HCT116 (cell line): ENCODE data around the gene STRBP. TPM values are rescaled to one million over a fixed set of nuclear protein-coding genes. Genes with fewer than 3 reads are reported as not detected.

ENCODE experiments used
- ATAC-seq: fragments of 200-7000 bp; cut with Tn5 transposase; 2 replicates; pipeline ENCODE4 v1.9.1; 2020; ENCODE audit warnings: mild to moderate bottlenecking, moderate library complexity
- BruUV-seq: library from RNA; stranded (reverse); fragments of 400-500 nt; replicated peaks from 2 replicates; lab custom pipeline; 2021; lab: Mats Ljungman, UMichigan
- CTCF ChIA-PET: fragments of 300-600 bp; sonication (Branson Sonifier 250); formaldehyde crosslinking; loops from one replicate; lab custom pipeline; 2021; ENCODE audit warnings: antibody characterized with exemption; lab: Charles Lee
- POLR2A ChIA-PET: fragments of 300-600, 350-600 bp; sonication (Branson Sonifier 250); formaldehyde crosslinking; loops from one replicate; lab custom pipeline; 2021; ENCODE audit warnings: antibody characterized with exemption; lab: Charles Lee
- RAD21 ChIA-PET, 2 experiments: fragments of 300-600 bp; sonication (Branson Sonifier 250); formaldehyde crosslinking; loops; one replicate each; lab custom pipeline; 2023; ENCODE audit warnings: low total read pairs in 2 of 2; ENCODE audit not compliant: uncharacterized antibody in 2 of 2, unreplicated experiment in 2 of 2, low non-redundant PET in 1 of 2; lab: Charles Lee
- DNase-seq: peaks from one replicate; pipeline ENCODE4 v3.0.0-alpha.2; 2010; ENCODE audit warnings: low read depth, low spot score
- H2AFZ ChIP-seq: fragments of 200-600 bp; shearing (Covaris generic), sonication (generic); 2 replicates; pipeline ENCODE4 v1.6.1; 2017; ENCODE audit warnings: low read depth, mixed run types, mixed read lengths, antibody characterized with exemption, low read length; ENCODE audit not compliant: poor library complexity, severe bottlenecking
- H3K27ac ChIP-seq: 2 replicates; pipeline ENCODE4 v1.5.1; 2012; ENCODE audit warnings: low read depth, low read length
- H3K27me3 ChIP-seq: fragments of 200-600 bp; sonication (generic); 2 replicates; pipeline ENCODE4 v1.6.1; 2016; ENCODE audit warnings: mixed run types, low read length, mixed read lengths; ENCODE audit not compliant: insufficient read depth
- H3K36me3 ChIP-seq, 2 experiments: fragments of 200-500 bp in 1 of 2; fragments of 200-600 bp in 1 of 2; sonication (Bioruptor generic) in 1 of 2; sonication (generic) in 1 of 2; 2 replicates each; pipeline versions ENCODE4 v1.5.1 to v1.6.1; 2014 to 2016; ENCODE audit warnings: low read length in 2 of 2, inconsistent platforms in 1 of 2, mixed read lengths in 1 of 2, mixed run types in 1 of 2; ENCODE audit not compliant: insufficient read depth in 2 of 2, control insufficient read depth in 1 of 2
- H3K4me1 ChIP-seq, 2 experiments: fragments of 200-600 bp in 1 of 2; sonication (generic) in 1 of 2; 2 replicates each; pipeline versions ENCODE4 v1.5.1 to v1.6.1; 2012 to 2017; ENCODE audit warnings: low read length in 2 of 2, inconsistent platforms in 1 of 2, mild to moderate bottlenecking in 1 of 2, mixed read lengths in 1 of 2, mixed run types in 1 of 2, moderate library complexity in 1 of 2; ENCODE audit not compliant: insufficient read depth in 2 of 2, control insufficient read depth in 1 of 2
- H3K4me2 ChIP-seq: fragments of 200-600 bp; sonication (generic); 2 replicates; pipeline ENCODE4 v1.6.1; 2017; ENCODE audit warnings: mixed run types, low read length, mixed read lengths
- H3K4me3 ChIP-seq, 2 experiments: fragments of 200-600 bp in 1 of 2; sonication (generic) in 1 of 2; replicated peaks in 1 of 2; 2 replicates each; pipeline ENCODE4 v1.5.1; 2011 to 2016; ENCODE audit warnings: low read length in 2 of 2, control low read depth in 1 of 2, low read depth in 1 of 2, mild to moderate bottlenecking in 1 of 2, mixed read lengths in 1 of 2, mixed run types in 1 of 2
- H3K79me2 ChIP-seq: fragments of 200-600 bp; sonication (generic); 2 replicates; pipeline ENCODE4 v1.6.1; 2017; ENCODE audit warnings: mild to moderate bottlenecking, mixed run types, low read length, moderate library complexity, mixed read lengths; ENCODE audit not compliant: insufficient read depth
- H3K9ac ChIP-seq: fragments of 200-600 bp; sonication (generic); 2 replicates; pipeline ENCODE4 v1.6.1; 2016; ENCODE audit warnings: low read length, mixed read lengths
- H3K9me2 ChIP-seq: fragments of 200-600 bp; sonication (generic), shearing (Covaris generic); 2 replicates; pipeline ENCODE4 v1.6.1; 2017; ENCODE audit warnings: mixed run types, mild to moderate bottlenecking, moderate library complexity; ENCODE audit not compliant: insufficient read depth
- H3K9me3 ChIP-seq, 2 experiments: fragments of 200-500 bp in 1 of 2; fragments of 200-600 bp in 1 of 2; sonication (Bioruptor generic) in 1 of 2; sonication (generic) in 1 of 2; 2 replicates each; pipeline ENCODE4 v1.6.1; 2014 to 2017; ENCODE audit warnings: low read length in 2 of 2, mixed read lengths in 2 of 2, inconsistent platforms in 1 of 2, low read depth in 1 of 2, mild to moderate bottlenecking in 1 of 2, mixed run types in 1 of 2, moderate library complexity in 1 of 2; ENCODE audit not compliant: control insufficient read depth in 1 of 2, insufficient read depth in 1 of 2
- H4K20me1 ChIP-seq: fragments of 200-600 bp; sonication (generic), shearing (Covaris generic); 2 replicates; pipeline ENCODE4 v1.6.1; 2017; ENCODE audit warnings: mixed run types, mild to moderate bottlenecking, moderate library complexity; ENCODE audit not compliant: insufficient read depth
- CBX3 ChIP-seq: IDR thresholded peaks from 2 replicates; pipeline ENCODE4 v1.6.1; 2012; ENCODE audit warnings: low read depth
- CEBPB ChIP-seq: IDR thresholded peaks from 2 replicates; pipeline ENCODE4 v1.6.1; 2012; ENCODE audit warnings: low read depth
- ELF1 ChIP-seq: IDR thresholded peaks from 2 replicates; pipeline ENCODE4 v1.6.1; 2012; ENCODE audit warnings: low read depth, borderline replicate concordance
- EZH2phosphoT487 ChIP-seq: fragments of 200-600 bp; IDR thresholded peaks from 2 replicates; pipeline ENCODE4 v1.6.1; 2018; ENCODE audit warnings: antibody characterized with exemption, borderline replicate concordance
- FOSL1 ChIP-seq: IDR thresholded peaks from 2 replicates; pipeline ENCODE4 v1.6.1; 2012; ENCODE audit warnings: low read depth
- JUND ChIP-seq: IDR thresholded peaks from 2 replicates; pipeline ENCODE4 v1.6.1; 2012
- POLR2A ChIP-seq: IDR thresholded peaks from 2 replicates; pipeline ENCODE4 v1.7.0; 2011; ENCODE audit warnings: borderline replicate concordance; ENCODE audit not compliant: insufficient read depth, insufficient read length; ENCODE audit errors: extremely low read depth
- POLR2AphosphoS5 ChIP-seq: IDR thresholded peaks from 2 replicates; pipeline ENCODE4 v1.6.1; 2011; ENCODE audit warnings: mild to moderate bottlenecking, low read depth, low read length, moderate library complexity
- RAD21 ChIP-seq: IDR thresholded peaks from 2 replicates; pipeline ENCODE4 v1.6.1; 2012; ENCODE audit warnings: low read depth, mild to moderate bottlenecking
- SIN3A ChIP-seq: IDR thresholded peaks from 2 replicates; pipeline ENCODE4 v1.6.1; 2012; ENCODE audit warnings: low read depth
- SRF ChIP-seq: IDR thresholded peaks from 2 replicates; pipeline ENCODE4 v1.6.1; 2012; ENCODE audit warnings: low read depth
- TCF7L2 ChIP-seq: IDR thresholded peaks from 2 replicates; pipeline ENCODE4 v1.7.0; 2011; ENCODE audit warnings: borderline replicate concordance, inconsistent platforms; ENCODE audit not compliant: insufficient read depth, insufficient read length; ENCODE audit errors: extremely low read depth
- YY1 ChIP-seq: IDR thresholded peaks from 2 replicates; pipeline ENCODE4 v1.6.1; 2011; ENCODE audit warnings: low read length, low read depth, moderate library complexity, mild to moderate bottlenecking; ENCODE audit not compliant: insufficient replicate concordance; ENCODE audit errors: extremely low read depth
- ZFX ChIP-seq: fragments of 450-650 bp; IDR thresholded peaks from 2 replicates; pipeline ENCODE4 v1.6.1; 2017
- ZNF274 ChIP-seq: fragments of 200-500 bp; sonication (Bioruptor generic); IDR thresholded peaks from 2 replicates; pipeline ENCODE4 v1.6.1; 2014; ENCODE audit warnings: mild to moderate bottlenecking, low read depth, low read length, inconsistent platforms
- intact Hi-C: fragments of 100-400 bp; cut with micrococcal nuclease; formaldehyde crosslinking; loops from 2 replicates; pipeline ENCODE4 v1.10.0; 2022
- total RNA-seq: library from RNA; stranded (reverse); gene quantifications from one replicate; pipeline ENCODE4 v1.2.1, GENCODE V29; 2021; ENCODE audit not compliant: unreplicated experiment
- TF ChIP-seq, protein P1 (sequence below): IDR thresholded peaks from 2 replicates; pipeline ENCODE4 v1.6.1; 2012
- TF ChIP-seq, protein P2 (sequence below): IDR thresholded peaks from 2 replicates; pipeline ENCODE4 v1.6.1; 2012; ENCODE audit warnings: low read depth
- TF ChIP-seq, protein P3 (sequence below), 3 experiments: fragments of 200-600 bp in 1 of 3; sonication (generic) in 1 of 3; IDR thresholded peaks in 2 of 3; conservative IDR thresholded peaks in 1 of 3; 2 replicates each; pipeline ENCODE4 v1.5.1; 2012 to 2017; ENCODE audit warnings: low read depth in 2 of 3, low read length in 2 of 3, antibody characterized with exemption in 1 of 3, borderline replicate concordance in 1 of 3, control low read depth in 1 of 3, mild to moderate bottlenecking in 1 of 3, mixed read lengths in 1 of 3, mixed run types in 1 of 3, moderate library complexity in 1 of 3; ENCODE audit not compliant: insufficient read depth in 1 of 3

Gene STRBP
- total RNA-seq, 1 experiment from 2014 or later: 30.4 TPM

DNA sequence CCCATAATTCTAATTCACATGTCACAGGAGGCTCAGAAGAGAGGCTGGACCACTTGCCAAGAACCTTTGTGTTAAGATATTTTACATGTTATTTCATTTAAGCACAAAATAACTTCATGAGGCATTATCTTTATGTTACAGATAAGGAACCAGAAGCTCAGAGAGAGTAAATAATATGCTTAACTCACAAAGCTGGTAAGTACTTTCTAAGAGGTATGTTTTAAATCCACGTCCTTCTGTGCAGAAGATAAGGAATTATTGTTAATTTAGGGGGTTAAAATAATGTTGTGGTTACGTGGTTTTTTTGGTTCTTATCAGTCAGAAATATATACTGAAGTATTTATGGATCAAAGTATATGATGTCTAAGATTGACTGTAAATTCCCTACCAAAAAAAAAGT lies 8.0 kb downstream of the STRBP start:
- Histone ChIP-seq H2AFZ (no peak overlapping the region), H3K4me1 (no peaks in the 10 kb centered on the region), H3K4me3 (no peak overlapping the region), H3K36me3 (no peaks in the 10 kb centered on the region), H3K9me2 (no peaks in the 10 kb centered on the region), H3K9ac (no peak overlapping the region), H3K9me3 (no peaks in the 10 kb centered on the region), H3K27me3 (no peaks in the 10 kb centered on the region), H3K79me2 (peaks cover 74% of the 10 kb centered on the region), H3K27ac (no peak overlapping the region), H4K20me1 (peaks cover 14% of the 10 kb centered on the region; the same call in 1 of the 2 replicates), H3K4me2 (no peak overlapping the region)
- ATAC-seq: no peak
- TF ChIP-seq CEBPB: no peak
- no peak for TF ChIP-seq SIN3A
- TF ChIP-seq EZH2phosphoT487: no peak
- TF ChIP-seq FOSL1: no peak
- TF ChIP-seq, protein P1, sequence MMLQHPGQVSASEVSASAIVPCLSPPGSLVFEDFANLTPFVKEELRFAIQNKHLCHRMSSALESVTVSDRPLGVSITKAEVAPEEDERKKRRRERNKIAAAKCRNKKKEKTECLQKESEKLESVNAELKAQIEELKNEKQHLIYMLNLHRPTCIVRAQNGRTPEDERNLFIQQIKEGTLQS: no peak
- no peak for TF ChIP-seq YY1
- no peak for TF ChIP-seq CBX3
- TF ChIP-seq RAD21: no peak
- no peak for TF ChIP-seq ELF1
- no peak for TF ChIP-seq POLR2AphosphoS5
- TF ChIP-seq SRF: no peak
- ChIA-PET CTCF (no interaction called here), RAD21 (no interaction called here), POLR2A (no interaction called here)
- BruUV-seq: no TSS peak
- DNase-seq: no peak
- intact Hi-C loops: no loop called here

DNA sequence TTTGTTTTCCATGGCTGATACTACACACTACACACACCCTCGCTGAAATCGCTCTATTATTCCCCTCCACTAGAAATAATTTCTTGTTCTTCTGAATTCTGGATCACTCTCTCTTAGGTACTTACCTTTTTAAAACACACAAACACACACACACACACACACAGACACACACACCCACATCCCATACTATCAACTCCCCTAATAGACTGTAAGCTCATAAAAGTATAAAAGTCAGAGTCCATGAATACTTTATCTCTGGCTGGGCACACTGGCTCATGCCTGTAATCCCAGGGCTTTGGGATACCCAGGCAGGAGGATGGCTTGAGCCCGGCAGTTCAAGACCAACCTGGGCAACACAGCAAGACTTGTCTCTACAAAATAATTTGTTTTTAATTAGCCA lies 11.1 kb downstream of the STRBP start:
- Histone ChIP-seq H3K4me3 (no peak overlapping the region), H4K20me1 (peaks cover 11% of the 10 kb centered on the region; the same call in 1 of the 2 replicates), H3K36me3 (no peaks in the 10 kb centered on the region), H3K4me2 (no peak overlapping the region), H3K9ac (no peak overlapping the region), H3K9me2 (no peaks in the 10 kb centered on the region), H2AFZ (no peak overlapping the region), H3K4me1 (no peaks in the 10 kb centered on the region), H3K27me3 (no peaks in the 10 kb centered on the region), H3K27ac (no peak overlapping the region), H3K9me3 (no peaks in the 10 kb centered on the region), H3K79me2 (peaks cover 76% of the 10 kb centered on the region)
- DNase-seq: no peak
- ATAC-seq: no peak
- intact Hi-C loops: no loop called here
- ChIA-PET RAD21 (no interaction called here), POLR2A (no interaction called here), CTCF (no interaction called here)
- no TSS peak for BruUV-seq
- TF ChIP-seq ZFX (no peak), POLR2A (no peak), RAD21 (no peak), EZH2phosphoT487 (no peak), POLR2AphosphoS5 (no peak), ZNF274 (no peak), YY1 (no peak), JUND (no peak), TCF7L2 (no peak)
- TF ChIP-seq, protein P2, sequence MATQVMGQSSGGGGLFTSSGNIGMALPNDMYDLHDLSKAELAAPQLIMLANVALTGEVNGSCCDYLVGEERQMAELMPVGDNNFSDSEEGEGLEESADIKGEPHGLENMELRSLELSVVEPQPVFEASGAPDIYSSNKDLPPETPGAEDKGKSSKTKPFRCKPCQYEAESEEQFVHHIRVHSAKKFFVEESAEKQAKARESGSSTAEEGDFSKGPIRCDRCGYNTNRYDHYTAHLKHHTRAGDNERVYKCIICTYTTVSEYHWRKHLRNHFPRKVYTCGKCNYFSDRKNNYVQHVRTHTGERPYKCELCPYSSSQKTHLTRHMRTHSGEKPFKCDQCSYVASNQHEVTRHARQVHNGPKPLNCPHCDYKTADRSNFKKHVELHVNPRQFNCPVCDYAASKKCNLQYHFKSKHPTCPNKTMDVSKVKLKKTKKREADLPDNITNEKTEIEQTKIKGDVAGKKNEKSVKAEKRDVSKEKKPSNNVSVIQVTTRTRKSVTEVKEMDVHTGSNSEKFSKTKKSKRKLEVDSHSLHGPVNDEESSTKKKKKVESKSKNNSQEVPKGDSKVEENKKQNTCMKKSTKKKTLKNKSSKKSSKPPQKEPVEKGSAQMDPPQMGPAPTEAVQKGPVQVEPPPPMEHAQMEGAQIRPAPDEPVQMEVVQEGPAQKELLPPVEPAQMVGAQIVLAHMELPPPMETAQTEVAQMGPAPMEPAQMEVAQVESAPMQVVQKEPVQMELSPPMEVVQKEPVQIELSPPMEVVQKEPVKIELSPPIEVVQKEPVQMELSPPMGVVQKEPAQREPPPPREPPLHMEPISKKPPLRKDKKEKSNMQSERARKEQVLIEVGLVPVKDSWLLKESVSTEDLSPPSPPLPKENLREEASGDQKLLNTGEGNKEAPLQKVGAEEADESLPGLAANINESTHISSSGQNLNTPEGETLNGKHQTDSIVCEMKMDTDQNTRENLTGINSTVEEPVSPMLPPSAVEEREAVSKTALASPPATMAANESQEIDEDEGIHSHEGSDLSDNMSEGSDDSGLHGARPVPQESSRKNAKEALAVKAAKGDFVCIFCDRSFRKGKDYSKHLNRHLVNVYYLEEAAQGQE: no peak
- TF ChIP-seq, protein P3, sequence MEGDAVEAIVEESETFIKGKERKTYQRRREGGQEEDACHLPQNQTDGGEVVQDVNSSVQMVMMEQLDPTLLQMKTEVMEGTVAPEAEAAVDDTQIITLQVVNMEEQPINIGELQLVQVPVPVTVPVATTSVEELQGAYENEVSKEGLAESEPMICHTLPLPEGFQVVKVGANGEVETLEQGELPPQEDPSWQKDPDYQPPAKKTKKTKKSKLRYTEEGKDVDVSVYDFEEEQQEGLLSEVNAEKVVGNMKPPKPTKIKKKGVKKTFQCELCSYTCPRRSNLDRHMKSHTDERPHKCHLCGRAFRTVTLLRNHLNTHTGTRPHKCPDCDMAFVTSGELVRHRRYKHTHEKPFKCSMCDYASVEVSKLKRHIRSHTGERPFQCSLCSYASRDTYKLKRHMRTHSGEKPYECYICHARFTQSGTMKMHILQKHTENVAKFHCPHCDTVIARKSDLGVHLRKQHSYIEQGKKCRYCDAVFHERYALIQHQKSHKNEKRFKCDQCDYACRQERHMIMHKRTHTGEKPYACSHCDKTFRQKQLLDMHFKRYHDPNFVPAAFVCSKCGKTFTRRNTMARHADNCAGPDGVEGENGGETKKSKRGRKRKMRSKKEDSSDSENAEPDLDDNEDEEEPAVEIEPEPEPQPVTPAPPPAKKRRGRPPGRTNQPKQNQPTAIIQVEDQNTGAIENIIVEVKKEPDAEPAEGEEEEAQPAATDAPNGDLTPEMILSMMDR (IDR thresholded peaks at IDR 0.05 in 2 of 3, conservative IDR thresholded peaks at IDR 0.05 in 1 of 3; ENCODE audit: borderline replicate concordance in 1 of 3, insufficient read depth in 1 of 3, low read depth in 2 of 3, low read length in 2 of 3): no peak
